NCI-H146 treated with DMSO at 0.1 percent for 48 hours (cell line): ENCODE results near the gene TBX4.
"Not testable (repeated sequence)": the region's sequence is repeated elsewhere in the genome, so short reads cannot be mapped to it uniquely, and the experiment has no call there.

Experiments used
- DNase-seq: peaks from one replicate; lab custom pipeline; 2025; ENCODE audit not compliant: unreplicated experiment; lab: John Stamatoyannopoulos, UW

The TBX4 gene

GRCh38 chr17:61480414-61480807, 28.2 kb downstream of the TBX4 start:
- DNase-seq, result no peak

GRCh38 chr17:61481421-61481820, 29.2 kb downstream of the TBX4 start:
- DNase-seq, result no peak

GRCh38 chr17:61482467-61482866, 30.2 kb downstream of the TBX4 start:
- no peak for DNase-seq

GRCh38 chr17:61483778-61484116, 31.5 kb downstream of the TBX4 start:
- DNase-seq, result no peak

GRCh38 chr17:61484174-61484573, 32.0 kb downstream of the TBX4 start:
- DNase-seq, result no peak

GRCh38 chr17:61485067-61485775, 33.0 kb downstream of the TBX4 start:
- no peak for DNase-seq

- DNase-seq, result no peak
Observed at GRCh38 chr17:61486135-61487120, 34.2 kb downstream of the TBX4 start.

- no peak for DNase-seq
Observed at GRCh38 chr17:61487161-61487988, 35.2 kb downstream of the TBX4 start.

GRCh38 chr17:61487989-61488595, 35.9 kb downstream of the TBX4 start:
- no peak for DNase-seq

- no peak for DNase-seq
Observed at GRCh38 chr17:61488878-61489718, 36.9 kb downstream of the TBX4 start.

GRCh38 chr17:61489719-61490490, 37.7 kb downstream of the TBX4 start:
- no peak for DNase-seq

- no peak for DNase-seq
Observed at GRCh38 chr17:61490540-61490975, 38.3 kb downstream of the TBX4 start.

- no peak for DNase-seq
Observed at GRCh38 chr17:61491981-61492380, 39.8 kb downstream of the TBX4 start.

- no peak for DNase-seq
Observed at GRCh38 chr17:61492759-61493526, 40.7 kb downstream of the TBX4 start.

- DNase-seq, result not testable (repeated sequence)
Observed at GRCh38 chr17:61493830-61494324, 41.7 kb downstream of the TBX4 start.

GRCh38 chr17:61494325-61495160, 42.3 kb downstream of the TBX4 start:
- DNase-seq, result no peak

- DNase-seq, result no peak
Observed at GRCh38 chr17:61495161-61495857, 43.1 kb downstream of the TBX4 start.
